IMR-90 (cell line): ENCODE measurements around the gene TSPAN17. TPM values are rescaled to one million over a fixed set of nuclear protein-coding genes. Genes with fewer than 3 reads are reported as not detected.

Source experiments
- ATAC-seq: fragments of 200-7000 bp; cut with Tn5 transposase; 2 replicates; pipeline ENCODE4 v1.9.1; 2020; ENCODE audit warnings: low read depth, mild to moderate bottlenecking, moderate library complexity
- BruUV-seq: library from RNA; stranded (reverse); fragments of 400-500 nt; replicated peaks from 2 replicates; lab custom pipeline; 2021; lab: Mats Ljungman, UMichigan
- CTCF ChIA-PET: fragments of 300-600 bp; formaldehyde crosslinking; extraction: SDS; loops from one replicate; lab custom pipeline; 2021; ENCODE audit warnings: antibody characterized with exemption; lab: Yijun Ruan, JAX
- POLR2A ChIA-PET: fragments of 300-600 bp; sonication (Branson Sonifier 250); formaldehyde crosslinking; loops from one replicate; lab custom pipeline; 2022; ENCODE audit warnings: antibody characterized with exemption; ENCODE audit not compliant: unreplicated experiment; lab: Charles Lee
- DNase-seq: peaks from one replicate; pipeline ENCODE4 v3.0.0; 2013
- H2AFZ ChIP-seq: replicated peaks from 2 replicates; pipeline ENCODE3; 2013; ENCODE audit warnings: low read length, mild to moderate bottlenecking; ENCODE audit not compliant: poor library complexity
- H2AK5ac ChIP-seq: 2 replicates; pipeline ENCODE4 v1.6.1; 2013; ENCODE audit warnings: low read depth, low read length, inconsistent platforms
- H2AK9ac ChIP-seq: replicated peaks from 2 replicates; pipeline ENCODE3; 2013; ENCODE audit warnings: mild to moderate bottlenecking, low read depth, low read length, moderate library complexity; ENCODE audit not compliant: poor library complexity
- H2BK120ac ChIP-seq: 2 replicates; pipeline ENCODE4 v1.6.1; 2013; ENCODE audit warnings: low read depth, low read length, inconsistent platforms
- H2BK15ac ChIP-seq: 3 replicates; pipeline ENCODE4 v1.6.1; 2013; ENCODE audit warnings: low read depth, low read length, inconsistent platforms
- H2BK20ac ChIP-seq: 2 replicates; pipeline ENCODE4 v1.6.1; 2013; ENCODE audit warnings: low read depth, mild to moderate bottlenecking, inconsistent platforms, low read length, moderate library complexity
- H2BK5ac ChIP-seq: 2 replicates; pipeline ENCODE4 v1.6.1; 2013; ENCODE audit warnings: mild to moderate bottlenecking, low read depth, low read length, inconsistent platforms; ENCODE audit not compliant: poor library complexity, severe bottlenecking
- H3K14ac ChIP-seq: replicated peaks from 2 replicates; pipeline ENCODE4 v1.6.1; 2013; ENCODE audit warnings: low read depth, low read length, inconsistent platforms
- H3K18ac ChIP-seq: 2 replicates; pipeline ENCODE4 v1.6.1; 2013; ENCODE audit warnings: low read depth, low read length, control low read depth
- H3K23ac ChIP-seq: 2 replicates; pipeline ENCODE4 v1.6.1; 2013; ENCODE audit warnings: low read depth, low read length, inconsistent platforms
- H3K27ac ChIP-seq: 2 replicates; pipeline ENCODE4 v1.5.1; 2013; ENCODE audit warnings: mild to moderate bottlenecking, control low read depth, low read length; ENCODE audit not compliant: insufficient read depth
- H3K27me3 ChIP-seq: 2 replicates; pipeline ENCODE4 v1.6.1; 2013; ENCODE audit warnings: low read length; ENCODE audit not compliant: control insufficient read depth, insufficient read depth
- H3K36me3 ChIP-seq: 2 replicates; pipeline ENCODE4 v1.6.1; 2013; ENCODE audit warnings: low read length, mixed read lengths; ENCODE audit not compliant: control insufficient read depth, insufficient read depth
- H3K4ac ChIP-seq: 2 replicates; pipeline ENCODE4 v1.6.1; 2013; ENCODE audit warnings: low read depth, low read length, inconsistent platforms
- H3K4me1 ChIP-seq: 2 replicates; pipeline ENCODE4 v1.6.1; 2013; ENCODE audit warnings: low read length, mixed read lengths; ENCODE audit not compliant: control insufficient read depth, insufficient read depth
- H3K4me2 ChIP-seq: 2 replicates; pipeline ENCODE4 v1.6.1; 2013; ENCODE audit warnings: low read depth, mild to moderate bottlenecking, control low read depth, low read length, moderate library complexity
- H3K4me3 ChIP-seq: 2 replicates; pipeline ENCODE4 v1.5.1; 2013; ENCODE audit warnings: low read depth, mild to moderate bottlenecking, control low read depth, low read length, moderate library complexity; ENCODE audit not compliant: insufficient read depth
- H3K56ac ChIP-seq: 2 replicates; pipeline ENCODE4 v1.6.1; 2013; ENCODE audit warnings: low read length, inconsistent platforms; ENCODE audit not compliant: insufficient read depth; ENCODE audit errors: extremely low read depth
- H3K79me1 ChIP-seq, 2 experiments: 2 replicates each; pipeline ENCODE4 v1.6.1; 2013; ENCODE audit warnings: low read length in 2 of 2, inconsistent platforms in 1 of 2, low read depth in 1 of 2
- H3K9ac ChIP-seq: 2 replicates; pipeline ENCODE4 v1.6.1; 2013; ENCODE audit warnings: low read depth, low read length, control low read depth
- H3K9me1 ChIP-seq: 2 replicates; pipeline ENCODE4 v1.6.1; 2013; ENCODE audit warnings: low read length, inconsistent platforms; ENCODE audit not compliant: insufficient read depth
- H3K9me3 ChIP-seq: 2 replicates; pipeline ENCODE4 v1.6.1; 2013; ENCODE audit warnings: low read length; ENCODE audit not compliant: control insufficient read depth, insufficient read depth
- H4K20me1 ChIP-seq: 2 replicates; pipeline ENCODE4 v1.6.1; 2013; ENCODE audit warnings: low read length, inconsistent platforms; ENCODE audit not compliant: insufficient read depth
- H4K5ac ChIP-seq: 2 replicates; pipeline ENCODE4 v1.6.1; 2013; ENCODE audit warnings: mild to moderate bottlenecking, low read depth, low read length, control low read depth
- H4K8ac ChIP-seq, 2 experiments: 2 replicates each; pipeline ENCODE4 v1.6.1; 2013; ENCODE audit warnings: low read depth in 2 of 2, low read length in 2 of 2, control low read depth in 1 of 2, inconsistent platforms in 1 of 2
- H4K91ac ChIP-seq: 2 replicates; pipeline ENCODE4 v1.6.1; 2013; ENCODE audit warnings: low read depth, low read length, inconsistent platforms; ENCODE audit not compliant: insufficient read depth
- BHLHE40 ChIP-seq: fragments of 150-350 bp; IDR thresholded peaks from 2 replicates; pipeline ENCODE4 v1.6.1; 2016; ENCODE audit warnings: mild to moderate bottlenecking, low read depth, low read length
- CEBPB ChIP-seq: IDR thresholded peaks from 2 replicates; pipeline ENCODE4 v1.6.1; 2012; ENCODE audit warnings: low read depth, low read length, improper control_type of control experiment
- CHD1 ChIP-seq: IDR thresholded peaks from 2 replicates; pipeline ENCODE4 v1.6.1; 2012; ENCODE audit warnings: low read depth, low read length, improper control_type of control experiment
- ELK1 ChIP-seq: fragments of 150-350 bp; IDR thresholded peaks from 2 replicates; pipeline ENCODE4 v1.6.1; 2016; ENCODE audit warnings: low read depth, mild to moderate bottlenecking, low read length, moderate library complexity, borderline replicate concordance
- FOS ChIP-seq: fragments of 150-350 bp; IDR thresholded peaks from 2 replicates; pipeline ENCODE4 v1.6.1; 2016; ENCODE audit warnings: low read depth, low read length
- MAFK ChIP-seq: IDR thresholded peaks from 2 replicates; pipeline ENCODE4 v1.6.1; 2012; ENCODE audit warnings: low read depth, low read length, improper control_type of control experiment
- MAZ ChIP-seq: IDR thresholded peaks from 2 replicates; pipeline ENCODE4 v1.6.1; 2012; ENCODE audit warnings: low read depth, mild to moderate bottlenecking, low read length, improper control_type of control experiment, moderate library complexity, borderline replicate concordance
- MXI1 ChIP-seq: IDR thresholded peaks from 2 replicates; pipeline ENCODE4 v1.6.1; 2012; ENCODE audit warnings: low read depth, mild to moderate bottlenecking, low read length, moderate library complexity, borderline replicate concordance
- NFE2L2 ChIP-seq: fragments of 150-350 bp; IDR thresholded peaks from 2 replicates; pipeline ENCODE4 v1.6.1; 2016; ENCODE audit warnings: low read depth, mild to moderate bottlenecking, low read length
- POLR2A ChIP-seq: IDR thresholded peaks from 2 replicates; pipeline ENCODE4 v1.6.1; 2012; ENCODE audit warnings: mild to moderate bottlenecking, low read depth, low read length
- RAD21 ChIP-seq: IDR thresholded peaks from 2 replicates; pipeline ENCODE4 v1.6.1; 2012; ENCODE audit warnings: low read length, improper control_type of control experiment
- RCOR1 ChIP-seq: IDR thresholded peaks from 2 replicates; pipeline ENCODE4 v1.6.1; 2012; ENCODE audit warnings: mild to moderate bottlenecking, low read length, improper control_type of control experiment; ENCODE audit not compliant: insufficient replicate concordance
- RFX5 ChIP-seq: IDR thresholded peaks from 2 replicates; pipeline ENCODE4 v1.8.0; 2012; ENCODE audit warnings: low read depth, mild to moderate bottlenecking, low read length, moderate library complexity
- SMC3 ChIP-seq: fragments of 150-350 bp; IDR thresholded peaks from 2 replicates; pipeline ENCODE4 v1.6.1; 2016; ENCODE audit warnings: low read depth, mild to moderate bottlenecking, antibody characterized with exemption, low read length, moderate library complexity
- USF2 ChIP-seq: fragments of 150-350 bp; IDR thresholded peaks from 2 replicates; pipeline ENCODE4 v1.6.1; 2017; ENCODE audit warnings: mild to moderate bottlenecking, antibody characterized with exemption, low read length, low read depth
- whole genome bisulfite sequencing, 2 experiments: methylation state at CpG; one replicate each; pipeline versions ENCODE4 v1.1.5 to v1.1.7; 2013; ENCODE audit warnings: missing lambda C conversion rate in 2 of 2; ENCODE audit not compliant: insufficient read length in 1 of 2; ENCODE audit errors: extremely low coverage in 2 of 2; 5-methylcytosine and 5-hydroxymethylcytosine counted together
- dilution Hi-C: fragments of 300-500 bp; cut with HindIII; formaldehyde crosslinking; loops from one replicate; pipeline ENCODE4 v1.14.3; 2018; ENCODE audit warnings: low sequenced_read_pairs; ENCODE audit not compliant: unreplicated experiment
- in situ Hi-C: fragments of 300-500 bp; cut with MboI; formaldehyde crosslinking; loops from 3 replicates; pipeline ENCODE4 v1.14.3; 2019; ENCODE audit warnings: low sequenced_read_pairs, inconsistent platforms, mixed read lengths
- intact Hi-C: fragments of 100-400 bp; cut with micrococcal nuclease; formaldehyde crosslinking; loops from 2 replicates; pipeline ENCODE4 v1.10.0; 2022
- polyA plus RNA-seq, 3 experiments: library from polyadenylated mRNA; depleted of rRNA; stranded (reverse); fragments of >200 nt; gene quantifications; 2 replicates each; pipeline ENCODE4 v1.2.3, GENCODE V29; 2012; ENCODE audit warnings: low replicate concordance in 1 of 3
- total RNA-seq: library from RNA; depleted of rRNA; stranded (reverse); fragments of >200 nt; gene quantifications from 2 replicates; pipeline ENCODE4 v1.2.3, GENCODE V29; 2012
- TF ChIP-seq, protein P1 (sequence below): conservative IDR thresholded peaks from 2 replicates; pipeline ENCODE4 v1.5.1; 2012; ENCODE audit warnings: mild to moderate bottlenecking, low read depth, low read length, improper control_type of control experiment

TSPAN17 gene
- total and polyA plus RNA-seq, 2 of the 4 experiments (the other 2 are of a cell fraction), result 34.2 to 41.6 TPM

DNA sequence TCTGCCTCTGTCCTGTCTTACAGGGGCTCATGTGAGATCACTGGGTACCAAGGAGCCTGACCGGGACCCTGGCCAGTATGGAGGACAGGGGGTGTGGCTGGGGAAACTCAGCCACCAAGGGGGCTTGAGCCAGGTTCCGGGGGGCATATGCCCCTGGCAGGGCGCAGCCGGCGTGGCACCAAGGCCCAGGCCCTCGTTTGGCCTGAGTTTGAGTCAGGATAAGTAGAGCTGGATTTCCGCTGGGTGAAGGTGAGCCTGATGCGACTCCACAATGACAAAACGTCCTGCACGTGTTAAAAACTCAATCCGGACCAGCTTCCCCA, 616 bp upstream of the TSPAN17 start:
- H4K20me1 ChIP-seq, result peaks cover 20% of the 10 kb centered on the region
- H3K9me3 ChIP-seq, result no peaks in the 10 kb centered on the region
- POLR2A ChIA-PET, result no interaction called here
- peak overlapping the region; percentile 56; the same call in 1 of the 2 replicates for H2BK120ac ChIP-seq
- H3K9ac ChIP-seq, result peak overlapping the region; percentile 65
- no peak overlapping the region for H2BK5ac ChIP-seq
- BruUV-seq, result no TSS peak
- peak overlapping the region; percentile 54 for H4K5ac ChIP-seq
- CTCF ChIA-PET, result interaction anchor here (0.6 to 2.0 kb wide), 6 partner anchors 11 to 75 kb away, joined by 3 to 13 read pairs (median 4); partner anchors contain the start of genes EIF4E1B and SNCB
- H3K23ac ChIP-seq, result peak overlapping the region; percentile 82; the same call in 1 of the 2 replicates
- peaks cover 10% of the 10 kb centered on the region; the same call in 1 of the 2 replicates for H3K4me1 ChIP-seq
- in situ Hi-C loops (no loop called here), dilution Hi-C loops (no loop called here), intact Hi-C loops (loop anchor here (1.0 to 10.0 kb wide), 2 partner anchors 72 to 232 kb away; partner anchors contain the start of gene CLTB)
- H4K8ac ChIP-seq, result peak overlapping the region; percentile 96 to 99
- peak overlapping the region; percentile 21 for H3K4me3 ChIP-seq
- H3K27ac ChIP-seq, result peak overlapping the region; percentile 35; the same call in 1 of the 2 replicates
- peaks cover 10% of the 10 kb centered on the region; the same call in 1 of the 2 replicates for H3K9me1 ChIP-seq
- TF ChIP-seq, protein P1, sequence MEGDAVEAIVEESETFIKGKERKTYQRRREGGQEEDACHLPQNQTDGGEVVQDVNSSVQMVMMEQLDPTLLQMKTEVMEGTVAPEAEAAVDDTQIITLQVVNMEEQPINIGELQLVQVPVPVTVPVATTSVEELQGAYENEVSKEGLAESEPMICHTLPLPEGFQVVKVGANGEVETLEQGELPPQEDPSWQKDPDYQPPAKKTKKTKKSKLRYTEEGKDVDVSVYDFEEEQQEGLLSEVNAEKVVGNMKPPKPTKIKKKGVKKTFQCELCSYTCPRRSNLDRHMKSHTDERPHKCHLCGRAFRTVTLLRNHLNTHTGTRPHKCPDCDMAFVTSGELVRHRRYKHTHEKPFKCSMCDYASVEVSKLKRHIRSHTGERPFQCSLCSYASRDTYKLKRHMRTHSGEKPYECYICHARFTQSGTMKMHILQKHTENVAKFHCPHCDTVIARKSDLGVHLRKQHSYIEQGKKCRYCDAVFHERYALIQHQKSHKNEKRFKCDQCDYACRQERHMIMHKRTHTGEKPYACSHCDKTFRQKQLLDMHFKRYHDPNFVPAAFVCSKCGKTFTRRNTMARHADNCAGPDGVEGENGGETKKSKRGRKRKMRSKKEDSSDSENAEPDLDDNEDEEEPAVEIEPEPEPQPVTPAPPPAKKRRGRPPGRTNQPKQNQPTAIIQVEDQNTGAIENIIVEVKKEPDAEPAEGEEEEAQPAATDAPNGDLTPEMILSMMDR, result no peak
- TF ChIP-seq RFX5 (no peak), ELK1 (no peak), MAFK (no peak), SMC3 (no peak), CEBPB (no peak), BHLHE40 (no peak), MAZ (no peak), FOS (no peak), NFE2L2 (no peak), USF2 (no peak), POLR2A (no peak), MXI1 (no peak), CHD1 (no peak), RCOR1 (no peak), RAD21 (no peak)
- no peak for DNase-seq
- no peak for ATAC-seq
- no peak overlapping the region for H2BK20ac ChIP-seq
- H2AFZ ChIP-seq, result peak overlapping the region; percentile 98
- H3K56ac ChIP-seq, result no peak overlapping the region; the same call in 1 of the 2 replicates
- H3K36me3 ChIP-seq, result no peaks in the 10 kb centered on the region
- peak overlapping the region; percentile 84 for H2AK9ac ChIP-seq
- no peak overlapping the region for H2BK15ac ChIP-seq
- H3K4me2 ChIP-seq, result peak overlapping the region; percentile 82
- H3K18ac ChIP-seq, result peak overlapping the region; percentile 32
- 11% methylated on average over 3 of the region's 11 CpGs; no CpG with 5 or more reads in 1 of the 2 experiments for WGBS, 2 experiments
- H3K4ac ChIP-seq, result peak overlapping the region; percentile 90
- peaks cover 4 to 31% of the 10 kb centered on the region in 2 experiments for H3K79me1 ChIP-seq
- peak overlapping the region; percentile 93 for H3K14ac ChIP-seq
- H2AK5ac ChIP-seq, result peak overlapping the region; percentile 21; the same call in 1 of the 2 replicates
- peak overlapping the region; percentile 92 for H4K91ac ChIP-seq
- no peaks in the 10 kb centered on the region; the same call in 1 of the 2 replicates for H3K27me3 ChIP-seq
